ENCODE data around the gene WDR4. TPM values are rescaled to one million over a fixed set of nuclear protein-coding genes. Genes with fewer than 3 reads are reported as not detected.
"Not testable (repeated sequence)": the region's sequence is repeated elsewhere in the genome, so short reads cannot be mapped to it uniquely, and the experiment has no call there.

Gene WDR4
- total RNA-seq, 1 donor from 2014 or later: 18.6 TPM

DNA sequence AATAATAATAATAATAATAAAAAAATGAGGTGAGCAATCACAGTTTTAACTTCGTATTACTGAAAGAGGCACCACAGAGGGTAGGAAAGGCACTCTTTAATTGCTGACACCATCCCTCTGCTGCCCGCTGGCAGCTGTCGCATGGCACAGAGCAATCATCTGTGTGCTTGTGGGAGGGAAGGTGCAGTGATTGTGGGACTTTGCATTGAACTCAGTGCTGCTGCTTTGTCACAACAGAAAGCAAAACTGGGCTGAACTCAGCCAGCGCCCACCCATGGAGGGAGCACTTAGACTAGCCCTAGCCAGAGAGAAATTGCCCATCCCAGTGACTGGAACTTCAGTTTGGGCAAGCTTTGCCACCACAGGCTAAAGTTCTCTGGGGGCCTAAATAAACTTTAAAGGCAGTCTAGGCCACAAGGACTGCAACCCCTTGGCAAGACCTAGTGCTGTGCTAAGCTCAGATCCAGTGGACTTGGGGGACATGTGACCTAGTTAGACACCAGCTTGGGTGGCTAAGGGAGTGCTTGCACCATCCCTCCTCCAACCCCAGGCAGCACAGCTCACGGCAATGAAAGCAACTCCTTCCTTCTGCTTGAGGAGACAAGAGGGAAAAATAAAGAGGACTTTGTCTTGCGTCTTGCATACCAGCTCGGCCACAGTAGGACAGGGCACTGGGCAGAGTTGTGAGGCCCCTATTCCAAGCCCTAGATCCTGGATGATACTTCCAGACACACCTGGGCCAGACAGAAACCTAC lies 59.3 kb downstream of the WDR4 start:
- peak; percentile 57 for DNase-seq (ENCODE audit: low spot score)

DNA sequence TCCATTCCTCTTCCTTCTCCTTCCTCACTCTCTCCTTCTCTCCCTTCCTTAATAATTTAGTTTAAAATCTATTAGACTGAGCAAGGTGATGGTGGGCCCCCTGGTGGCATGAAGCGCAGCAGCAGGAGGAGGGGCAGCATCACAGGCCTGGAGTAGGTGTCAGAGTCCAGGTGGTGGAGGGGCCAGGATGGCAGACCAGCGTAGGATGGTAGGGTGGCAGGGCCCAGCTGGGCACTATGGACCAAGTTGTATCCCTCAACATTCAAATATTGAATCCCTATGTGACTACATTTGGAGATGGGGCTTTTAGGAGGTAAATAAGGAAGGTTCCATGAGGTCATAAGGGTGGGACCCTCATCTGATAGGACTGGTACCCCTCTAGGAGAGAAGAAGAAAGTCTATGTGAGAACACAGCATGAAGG lies 61.0 kb downstream of the WDR4 start:
- peak; percentile 78 for DNase-seq (ENCODE audit: low spot score)

DNA sequence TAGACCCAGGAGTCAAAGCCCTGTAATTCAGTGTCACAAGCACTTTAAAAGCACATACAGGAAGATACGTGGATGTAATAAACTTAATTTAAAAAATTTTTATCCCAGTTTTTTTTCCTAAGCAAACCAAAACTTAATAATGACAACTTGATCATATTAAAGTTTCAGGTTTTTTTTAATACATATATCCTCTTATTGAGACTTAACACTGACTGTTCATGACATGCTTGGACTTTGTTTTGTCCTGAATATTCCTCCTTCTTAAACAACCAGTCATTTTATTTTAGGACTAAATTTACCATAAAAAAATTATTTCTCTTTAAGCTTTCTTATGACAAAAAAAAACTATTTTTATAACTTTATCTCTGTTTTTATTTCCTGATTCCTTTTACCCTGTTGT lies 64.1 kb downstream of the WDR4 start:
- DNase-seq (ENCODE audit: low spot score): no peak

DNA sequence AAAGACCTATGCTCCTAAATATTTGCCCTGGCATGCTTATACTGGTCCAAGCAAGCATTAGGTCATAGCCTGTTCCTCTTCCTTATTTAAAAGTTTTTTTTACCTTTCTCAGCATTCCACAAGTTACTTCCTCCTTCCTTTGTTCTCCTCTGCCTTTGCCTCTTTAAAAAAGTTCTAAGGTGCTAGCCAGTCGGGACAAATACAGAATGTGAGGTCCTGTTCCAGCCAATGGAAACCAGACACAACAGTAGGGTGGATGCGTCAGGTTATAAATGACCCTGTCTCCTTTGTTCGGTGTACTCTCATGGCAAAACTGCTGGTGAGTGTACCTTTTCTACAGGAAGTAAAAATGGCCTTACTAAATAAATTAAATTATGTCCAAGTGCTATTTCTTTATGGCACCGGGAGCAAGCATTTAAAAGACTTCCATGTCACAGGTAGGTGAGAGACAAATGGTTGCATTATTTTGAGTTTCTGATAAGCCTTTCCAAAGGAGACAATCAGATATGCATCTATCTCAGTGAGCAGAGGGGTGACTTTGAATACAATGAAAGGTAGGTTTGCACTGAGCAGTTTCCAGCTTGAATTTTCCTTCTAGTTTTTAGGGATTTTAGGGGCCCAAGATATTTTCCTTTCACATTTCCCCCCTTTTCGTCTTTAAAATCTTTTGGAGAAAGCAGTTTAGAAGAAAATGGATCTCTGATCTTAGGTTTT lies 66.7 kb downstream of the WDR4 start:
- DNase-seq (ENCODE audit: low spot score): not testable (repeated sequence)

DNA sequence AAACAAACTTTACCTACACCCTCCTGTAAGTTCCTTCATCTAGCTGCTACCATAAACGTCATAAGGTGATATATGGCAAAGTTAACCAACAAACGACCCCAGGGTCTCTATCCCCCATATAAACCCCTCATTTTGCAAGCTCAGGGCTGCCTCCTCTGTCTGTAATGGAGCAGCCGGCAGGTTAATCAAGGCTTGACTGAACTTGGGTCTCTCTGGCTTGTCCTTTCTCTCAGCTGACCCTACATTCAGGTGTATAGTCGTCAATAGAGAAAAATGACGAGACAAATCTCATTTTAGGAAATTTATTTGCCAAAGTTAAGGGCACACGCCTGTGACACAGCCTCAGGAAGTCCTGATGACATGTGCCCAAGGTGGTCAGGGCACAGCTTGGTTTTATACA lies 67.4 kb downstream of the WDR4 start:
- no peak for DNase-seq (ENCODE audit: low spot score)

DNA sequence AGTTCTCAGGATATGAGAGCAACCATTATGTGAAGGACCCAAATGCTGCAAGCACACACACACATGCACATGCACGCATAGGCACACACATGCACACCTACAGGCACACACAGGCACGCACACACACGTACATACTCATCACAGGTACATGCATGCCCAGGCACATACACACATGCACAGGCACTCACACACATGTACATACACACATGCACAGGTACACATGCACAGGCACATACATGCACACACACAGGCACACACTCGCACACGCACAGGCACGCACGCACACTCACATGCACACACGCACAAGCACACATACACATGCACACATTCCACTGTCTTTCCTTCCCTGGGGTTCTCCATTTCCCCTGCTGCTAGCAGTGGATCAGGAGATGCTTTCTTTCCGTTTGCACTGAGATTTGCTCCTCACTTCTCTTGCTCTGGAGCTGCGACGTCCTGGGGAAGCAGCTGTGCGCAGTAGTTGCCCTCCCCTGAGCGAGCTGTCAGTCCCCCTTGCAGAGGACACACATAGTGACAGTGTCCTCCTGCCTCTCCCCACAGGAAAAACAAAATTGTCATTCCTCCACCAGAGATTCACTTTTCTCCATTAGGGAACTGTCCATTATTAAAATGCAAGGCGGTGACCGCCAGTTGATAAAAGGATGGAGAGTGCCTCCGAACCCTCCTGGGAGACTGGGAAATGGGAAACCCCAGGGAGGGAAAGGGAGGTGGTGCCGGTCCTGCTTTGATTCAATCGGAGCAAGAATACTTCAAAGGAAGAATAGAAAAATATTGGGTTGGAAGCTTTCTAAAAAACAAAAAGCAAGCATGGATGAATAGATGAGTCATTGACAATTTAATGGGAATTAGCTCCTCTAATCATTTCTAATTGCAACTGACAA lies 69.5 kb downstream of the WDR4 start:
- no peak for DNase-seq (ENCODE audit: low spot score)

DNA sequence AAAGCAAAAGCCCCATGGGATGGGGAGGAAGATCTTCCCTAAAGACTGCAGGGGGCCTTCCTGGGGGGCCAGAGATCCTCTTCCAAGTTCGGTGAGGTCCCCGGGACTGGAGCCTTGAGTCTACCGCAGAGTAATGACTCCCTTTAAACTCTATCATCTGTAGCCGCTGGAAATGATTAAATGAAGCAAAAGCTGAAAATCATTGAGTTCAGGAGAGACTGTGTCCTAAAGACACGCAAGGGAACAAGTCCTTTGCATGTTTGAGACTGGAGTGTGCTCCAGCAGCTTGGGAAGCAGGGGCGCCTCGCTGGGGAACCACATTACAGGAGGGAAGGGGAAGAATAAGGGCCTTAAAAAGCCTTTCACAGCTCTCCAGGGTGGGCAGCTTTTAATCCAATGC lies 70.2 kb downstream of the WDR4 start:
- DNase-seq (ENCODE audit: low spot score): no peak

DNA sequence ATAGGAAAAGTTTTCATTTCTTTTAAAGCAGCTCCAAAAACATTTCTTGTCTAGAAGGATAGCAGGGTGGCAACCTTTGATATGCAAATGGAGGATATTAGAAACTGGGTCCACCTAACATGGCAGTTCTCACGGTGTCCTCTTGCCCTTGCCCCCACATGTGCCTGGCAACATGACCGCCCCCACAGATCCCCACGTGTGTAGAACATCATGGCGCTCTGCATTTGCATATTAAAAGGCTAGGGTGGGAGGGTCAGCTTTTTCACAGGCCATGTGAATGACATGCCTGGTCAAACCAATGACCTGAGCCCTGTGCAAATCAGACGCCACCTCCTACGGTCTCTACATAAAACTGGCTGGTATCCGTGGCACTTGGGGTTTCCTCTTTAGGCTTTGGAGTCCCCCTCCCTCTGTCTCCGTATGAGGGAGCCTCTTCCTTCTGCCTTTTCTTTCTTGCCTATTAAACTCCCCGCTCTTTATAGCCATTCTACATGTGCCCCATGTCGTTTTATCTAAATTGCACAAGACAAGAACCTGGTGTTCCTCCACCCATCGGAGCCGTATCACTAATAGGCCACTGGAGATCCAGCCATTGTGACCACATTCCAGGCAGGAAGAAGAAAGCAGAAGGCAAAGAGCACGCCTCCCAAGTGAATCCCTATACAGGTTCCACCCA lies 71.3 kb downstream of the WDR4 start:
- no peak for DNase-seq (ENCODE audit: low spot score)

DNA sequence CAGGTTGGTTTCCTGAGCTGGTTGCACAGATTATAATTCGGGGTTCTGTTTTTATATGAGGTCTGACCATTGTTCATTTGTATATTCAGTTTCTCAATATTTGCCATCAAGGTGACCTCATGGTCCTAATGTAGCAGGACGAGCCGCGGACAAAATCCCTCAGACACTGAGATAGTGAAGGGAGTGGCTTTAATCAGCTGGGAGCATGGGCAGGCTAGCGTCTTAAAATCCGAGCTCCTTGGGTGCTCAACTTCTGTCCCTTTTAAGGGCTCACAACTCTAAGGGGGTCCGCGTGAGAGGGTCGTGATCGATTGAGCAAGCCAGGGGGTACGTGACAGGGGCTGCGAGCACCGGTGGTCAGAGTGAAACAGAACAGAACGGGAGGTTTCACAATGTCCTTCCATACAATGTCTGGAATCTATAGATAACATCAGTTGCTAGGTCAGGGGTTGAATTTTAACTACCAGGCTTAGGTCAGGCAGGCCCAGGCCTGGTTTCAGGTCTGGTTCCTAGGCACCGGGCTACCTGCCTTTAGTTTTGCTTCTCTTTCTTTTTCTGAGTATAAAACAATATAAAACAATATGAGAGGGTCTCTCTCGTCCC lies 71.9 kb downstream of the WDR4 start:
- DNase-seq (ENCODE audit: low spot score): not testable (repeated sequence)

DNA sequence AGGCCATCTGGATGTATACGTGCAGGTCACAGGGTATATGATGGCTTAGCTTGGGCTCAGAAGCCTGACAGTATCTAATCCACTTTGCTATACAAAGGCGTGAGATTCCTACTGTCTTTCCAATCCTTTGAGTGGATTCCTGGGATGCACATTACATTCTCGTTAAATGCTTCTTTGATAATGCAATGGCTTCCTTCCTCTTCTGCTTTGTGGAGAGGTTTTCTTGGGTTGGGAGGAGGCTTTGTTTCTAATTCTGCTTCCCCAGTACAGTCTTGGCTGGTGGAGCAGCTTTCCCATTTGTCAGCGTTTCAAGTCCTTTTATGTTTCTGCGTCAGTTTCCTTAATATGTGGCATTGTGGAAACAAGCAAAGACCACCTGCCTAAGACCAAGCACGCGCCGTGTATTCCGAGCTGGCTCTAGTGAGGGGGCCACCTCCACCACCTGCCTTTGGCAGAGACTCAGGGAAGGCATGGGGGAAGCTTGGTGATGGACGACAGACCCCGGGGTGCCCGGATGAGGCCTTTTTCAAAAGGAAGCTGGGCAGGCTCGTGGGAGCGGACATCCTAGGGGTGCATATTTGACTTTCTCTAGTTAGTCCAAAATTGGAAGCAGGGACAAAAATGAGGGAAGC lies 72.7 kb downstream of the WDR4 start:
- no peak for DNase-seq (ENCODE audit: low spot score)

DNA sequence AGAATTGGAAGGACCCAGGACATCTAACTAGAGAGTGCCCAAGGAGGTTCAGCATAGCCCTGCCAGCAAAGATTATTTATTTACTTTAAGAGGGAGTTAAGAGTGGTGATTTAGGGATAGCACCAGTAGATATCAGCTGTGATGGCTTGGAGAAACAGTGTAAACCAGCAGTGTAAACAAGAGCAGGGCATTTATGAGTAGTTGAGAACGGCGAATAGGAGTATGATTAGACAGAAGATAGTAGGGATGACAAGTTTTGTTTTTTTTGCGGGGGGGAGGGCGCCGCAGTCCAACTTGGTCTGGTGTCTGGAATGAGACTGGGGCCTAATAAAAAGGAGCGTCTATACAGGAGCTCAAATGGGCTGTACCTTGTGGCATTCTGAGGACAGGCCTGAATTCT lies 77.7 kb downstream of the WDR4 start:
- DNase-seq (ENCODE audit: low spot score): not testable (repeated sequence)

DNA sequence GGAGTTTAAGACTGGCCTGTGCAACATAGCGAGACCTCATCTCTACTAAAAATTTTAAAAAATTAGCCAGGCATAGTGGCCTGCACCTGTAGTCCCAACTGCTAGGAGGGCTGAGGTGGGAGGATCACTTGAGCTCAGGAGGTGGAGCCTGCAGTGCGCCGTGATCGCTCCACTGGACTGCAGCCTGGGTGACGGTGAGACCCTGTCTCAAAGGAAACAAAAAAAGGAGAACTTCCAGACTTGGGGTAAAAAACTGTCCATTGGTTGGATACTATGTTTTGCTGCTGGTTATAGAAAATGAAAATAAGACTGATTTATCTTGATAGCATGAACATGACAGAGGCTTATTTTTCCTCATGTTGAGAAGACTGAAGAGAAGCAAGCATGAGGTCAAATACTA lies 79.4 kb downstream of the WDR4 start:
- DNase-seq (ENCODE audit: low spot score): peak; percentile 35

DNA sequence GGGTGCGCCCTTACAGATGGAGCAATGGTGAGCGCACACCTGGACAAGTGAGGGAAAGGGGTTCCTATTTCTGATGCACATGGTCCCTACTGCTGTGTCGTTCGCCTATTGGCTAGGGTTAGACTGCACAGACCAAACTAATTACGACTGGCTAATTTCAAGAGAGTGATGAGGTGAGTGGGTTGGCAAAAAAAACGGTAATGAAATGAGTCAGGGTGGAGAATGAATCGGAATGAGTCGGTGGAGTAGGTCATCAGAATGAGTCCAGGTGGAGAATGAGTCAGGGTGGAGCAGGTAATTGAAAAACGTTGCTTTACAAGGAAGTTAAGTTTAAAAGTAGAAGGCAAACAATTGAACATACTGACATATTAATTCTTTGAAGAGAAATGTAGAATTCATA lies 79.8 kb downstream of the WDR4 start:
- peak; percentile 26 for DNase-seq (ENCODE audit: low spot score)

Other genes starting within 250 kb of the WDR4 start
- gene PDE9A, start 225.9 kb downstream of the WDR4 start, total RNA-seq: 7.9 TPM
- 40.8 TPM for gene NDUFV3, start 13.8 kb upstream of the WDR4 start, total RNA-seq
- not detected for gene ERVH48-1, start 46.1 kb upstream of the WDR4 start, total RNA-seq
- gene PKNOX1, start 95.0 kb upstream of the WDR4 start, total RNA-seq: 18.1 TPM
- 12.2 TPM for gene CBS, start 196.3 kb upstream of the WDR4 start, total RNA-seq
- gene U2AF1, start 228.0 kb upstream of the WDR4 start, total RNA-seq: 24.1 TPM

All from mesenteric fat pad (tissue), 1 donor.